Panc1 (cell line): ENCODE data around the gene PTGR3. TPM values are rescaled to one million over a fixed set of nuclear protein-coding genes. Genes with fewer than 3 reads are reported as not detected.

Experiments used
- ATAC-seq: fragments of 200-7000 bp; cut with Tn5 transposase; 2 replicates; pipeline ENCODE4 v1.9.1; 2020; ENCODE audit warnings: mild to moderate bottlenecking, moderate library complexity
- BruUV-seq: library from RNA; stranded (reverse); fragments of 400-500 nt; replicated peaks from 2 replicates; lab custom pipeline; 2021; lab: Mats Ljungman, UMichigan
- CTCF ChIA-PET: fragments of 300-600 bp; sonication (Branson Sonifier 250); formaldehyde crosslinking; loops from one replicate; lab custom pipeline; 2022; ENCODE audit warnings: antibody characterized with exemption; lab: Charles Lee
- POLR2A ChIA-PET: fragments of 300-600 bp; sonication (Branson Sonifier 250); formaldehyde crosslinking; loops from one replicate; lab custom pipeline; 2022; ENCODE audit warnings: antibody characterized with exemption; lab: Charles Lee
- DNase-seq: peaks from one replicate; pipeline ENCODE4 v3.0.0-alpha.2; 2010; ENCODE audit warnings: low read depth, low spot score
- H3K27ac ChIP-seq: 2 replicates; pipeline ENCODE4 v1.5.1; 2011; ENCODE audit warnings: mild to moderate bottlenecking, low read length, inconsistent platforms
- H3K27me3 ChIP-seq: fragments of 200-500 bp; sonication (Bioruptor generic); 2 replicates; pipeline ENCODE4 v1.6.0; 2014; ENCODE audit warnings: low read length, inconsistent platforms; ENCODE audit not compliant: control insufficient read depth, insufficient read depth
- H3K36me3 ChIP-seq: fragments of 200-500 bp; sonication (Bioruptor generic); 2 replicates; pipeline ENCODE4 v1.5.1; 2014; ENCODE audit warnings: inconsistent platforms, mild to moderate bottlenecking, low read length, moderate library complexity; ENCODE audit not compliant: control insufficient read depth, insufficient read depth
- H3K4me1 ChIP-seq: 2 replicates; pipeline ENCODE4 v1.5.1; 2011; ENCODE audit warnings: inconsistent platforms, mild to moderate bottlenecking, low read length, moderate library complexity; ENCODE audit not compliant: control insufficient read depth, insufficient read depth
- H3K4me3 ChIP-seq, 2 experiments: 2 replicates each; pipeline ENCODE4 v1.5.1; 2011 to 2012; ENCODE audit warnings: low read depth in 2 of 2, low read length in 2 of 2, mild to moderate bottlenecking in 2 of 2, inconsistent platforms in 1 of 2, moderate library complexity in 1 of 2
- H3K9me3 ChIP-seq: fragments of 200-500 bp; sonication (Bioruptor generic); 2 replicates; pipeline ENCODE4 v1.5.1; 2014; ENCODE audit warnings: low read depth, mild to moderate bottlenecking, inconsistent platforms, low read length, moderate library complexity; ENCODE audit not compliant: control insufficient read depth, insufficient read depth
- CTCF ChIP-seq: fragments of 450-650 bp; IDR thresholded peaks from 2 replicates; pipeline ENCODE4 v1.5.1; 2017; ENCODE audit warnings: mild to moderate bottlenecking
- POLR2AphosphoS5 ChIP-seq: IDR thresholded peaks from 2 replicates; pipeline ENCODE4 v1.6.1; 2012; ENCODE audit warnings: mild to moderate bottlenecking, low read depth, low read length, moderate library complexity
- REST ChIP-seq, 2 experiments: IDR thresholded peaks; 2 replicates each; pipeline ENCODE4 v1.6.1; 2011 to 2012; ENCODE audit warnings: low read depth in 2 of 2, control low read depth in 1 of 2, low read length in 1 of 2, mild to moderate bottlenecking in 1 of 2, moderate library complexity in 1 of 2; ENCODE audit not compliant: insufficient read depth in 1 of 2
- SIN3A ChIP-seq: IDR thresholded peaks from 2 replicates; pipeline ENCODE4 v1.6.1; 2012; ENCODE audit warnings: low read depth, mild to moderate bottlenecking, low read length, moderate library complexity, borderline replicate concordance; ENCODE audit not compliant: insufficient read depth
- TCF7L2 ChIP-seq: IDR thresholded peaks from 2 replicates; pipeline ENCODE4 v1.6.1; 2011; ENCODE audit warnings: mild to moderate bottlenecking, low read depth, low read length, inconsistent platforms
- in situ Hi-C: cut with HindIII; loops from 2 replicates; pipeline ENCODE4 v1.10.0; 2016; ENCODE audit warnings: low sequenced_read_pairs, low pct_unique_long_range_greater_than_20kb
- intact Hi-C: fragments of 100-400 bp; cut with micrococcal nuclease; formaldehyde crosslinking; loops from one replicate; pipeline ENCODE4 v1.10.0; 2022; ENCODE audit not compliant: unreplicated experiment
- total RNA-seq: library from RNA; stranded (reverse); gene quantifications from one replicate; pipeline ENCODE4 v1.2.1, GENCODE V29; 2021; ENCODE audit not compliant: unreplicated experiment

Gene PTGR3
- total RNA-seq, 1 experiment from 2014 or later: 45.0 TPM

- no peak for ATAC-seq
- CTCF ChIA-PET: no interaction called here
- DNase-seq: no peak
- POLR2A ChIA-PET: no interaction called here
- BruUV-seq: no TSS peak
- TF ChIP-seq SIN3A (peak; percentile 23; the same call in 1 of the 2 replicates), TCF7L2 (no peak; the same call in 1 of the 2 replicates), REST (IDR thresholded peaks at IDR 0.05; ENCODE audit: insufficient read depth in 1 of 2, low read depth in 2 of 2, low read length in 1 of 2) (no peak)
- H3K9me3 ChIP-seq: no peaks in the 10 kb centered on the region
- H3K27me3 ChIP-seq: no peaks in the 10 kb centered on the region
- H3K36me3 ChIP-seq: no peaks in the 10 kb centered on the region
- H3K4me1 ChIP-seq: peaks cover 42% of the 10 kb centered on the region
- in situ Hi-C loops (no loop called here), intact Hi-C loops (loop anchor here (10.0 kb wide), 1 partner anchor 556 kb away; no protein-coding TSS in a partner anchor)
- peak overlapping the region; percentile 84 to 89 for H3K4me3 ChIP-seq
- H3K27ac ChIP-seq: peak overlapping the region; percentile 95
Measured at GRCh38 chr18:75211002-75211621, 2.2 kb upstream of the PTGR3 start.

- Histone ChIP-seq H3K36me3 (no peaks in the 10 kb centered on the region), H3K4me1 (peaks cover 49% of the 10 kb centered on the region), H3K27ac (peak within 1 kb of the TSS; percentile 95), H3K9me3 (no peaks in the 10 kb centered on the region), H3K4me3 (peak within 1 kb of the TSS; percentile 84 to 89), H3K27me3 (no peaks in the 10 kb centered on the region)
- no TSS peak for BruUV-seq
- DNase-seq (peak; percentile 87), ATAC-seq (peak; percentile 17; the same call in 1 of the 2 replicates)
- in situ Hi-C loops (no loop called here), intact Hi-C loops (loop anchor here (10.0 kb wide), 1 partner anchor 556 kb away; no protein-coding TSS in a partner anchor)
- ChIA-PET POLR2A (interaction anchor here (0.6 kb wide), 1 partner anchor 358 kb away, joined by 4 read pairs; no protein-coding TSS in a partner anchor), CTCF (no interaction called here)
- TF ChIP-seq CTCF (no peak), SIN3A (peak; percentile 91), POLR2AphosphoS5 (peak; percentile 49; the same call in 1 of the 2 replicates)
Measured at GRCh38 chr18:75210274-75211001, 1.5 kb upstream of the PTGR3 start, which contains the start of gene TSHZ1. Gene TSHZ1, plus strand, starts transcription at chr18:75210797. Its CDS starts 1,080 bp downstream, at chr18:75211877.
